GM23338 (cell line): ENCODE data around the gene AADAT.

Experiments
- CREB1 ChIP-seq: fragments of 250-450 bp; sonication (Bioruptor Pico); IDR thresholded peaks from 2 replicates; pipeline ENCODE4 v1.5.0; 2020; ENCODE audit warnings: low read depth, mild to moderate bottlenecking, moderate library complexity
- CTCF ChIP-seq, 2 experiments: fragments of 200-600 bp in 1 of 2; sonication (generic) in 1 of 2; conservative IDR thresholded peaks; 2 replicates each; pipeline versions ENCODE4 v1.5.1 to v1.6.1; 2016 to 2017; ENCODE audit warnings: antibody characterized with exemption in 2 of 2, low read depth in 2 of 2, mild to moderate bottlenecking in 2 of 2, moderate library complexity in 1 of 2
- ETS1 ChIP-seq: IDR thresholded peaks from 2 replicates; pipeline ENCODE4 v1.6.1; 2016; ENCODE audit warnings: antibody characterized with exemption
- EZH2 ChIP-seq: fragments of 200-600 bp; sonication (generic); IDR thresholded peaks from one replicate; pipeline ENCODE4 v1.8.0; 2017; ENCODE audit warnings: antibody characterized with exemption, mild to moderate bottlenecking, low read depth; ENCODE audit not compliant: unreplicated experiment
- EZH2phosphoT487 ChIP-seq: fragments of 200-600 bp; sonication (generic); IDR thresholded peaks from one replicate; pipeline ENCODE4 v1.8.1; 2018; ENCODE audit warnings: antibody characterized with exemption; ENCODE audit not compliant: unreplicated experiment
- JUNB ChIP-seq: IDR thresholded peaks from one replicate; pipeline ENCODE4 v1.6.1; 2016; ENCODE audit warnings: antibody characterized with exemption; ENCODE audit not compliant: unreplicated experiment
- NANOG ChIP-seq: IDR thresholded peaks from 2 replicates; pipeline ENCODE4 v1.6.1; 2016; ENCODE audit warnings: antibody characterized with exemption, borderline replicate concordance
- POLR2AphosphoS5 ChIP-seq: IDR thresholded peaks from 2 replicates; pipeline ENCODE4 v1.6.1; 2016; ENCODE audit warnings: antibody characterized with exemption, low read depth
- REST ChIP-seq: IDR thresholded peaks from one replicate; pipeline ENCODE4 v1.6.1; 2018; ENCODE audit warnings: antibody characterized with exemption; ENCODE audit not compliant: unreplicated experiment
- STAT1 ChIP-seq: IDR thresholded peaks from one replicate; pipeline ENCODE4 v1.6.1; 2016; ENCODE audit warnings: antibody characterized with exemption; ENCODE audit not compliant: unreplicated experiment
- ZNF114 ChIP-seq: fragments of 250-450 bp; sonication (Bioruptor Pico); IDR thresholded peaks from 2 replicates; pipeline ENCODE4 v1.5.0; 2020; ENCODE audit warnings: mild to moderate bottlenecking, moderate library complexity
- ZNF331 ChIP-seq: fragments of 250-450 bp; sonication (Bioruptor Pico); IDR thresholded peaks from 2 replicates; pipeline ENCODE4 v1.5.0; 2020; ENCODE audit warnings: low read depth, mild to moderate bottlenecking, moderate library complexity
- ZNF462 ChIP-seq: fragments of 250-450 bp; sonication (Bioruptor Pico); IDR thresholded peaks from 2 replicates; pipeline ENCODE4 v1.5.0; 2020; ENCODE audit warnings: mild to moderate bottlenecking, moderate library complexity

GRCh38 chr4:170012629-170012958 is 77.2 kb downstream of the AADAT start:
- TF ChIP-seq EZH2 (no peak), CTCF (conservative IDR thresholded peaks at IDR 0.05; ENCODE audit: low read depth in 2 of 2) (no peak), POLR2AphosphoS5 (no peak), EZH2phosphoT487 (no peak), CREB1 (CRISPR knock-in tag) (no peak), REST (no peak), STAT1 (no peak), JUNB (no peak), ETS1 (no peak), ZNF331 (no peak), ZNF462 (CRISPR knock-in tag) (no peak), NANOG (no peak), ZNF114 (CRISPR knock-in tag) (no peak)
